GM18520 (cell line): ENCODE data around the gene PIGQ.

Experiments used
- ATAC-seq: cut with Tn5 transposase; IDR thresholded peaks from one replicate; pipeline ENCODE4 v1.9.1; 2021; ENCODE audit not compliant: unreplicated experiment

PIGQ gene

DNA sequence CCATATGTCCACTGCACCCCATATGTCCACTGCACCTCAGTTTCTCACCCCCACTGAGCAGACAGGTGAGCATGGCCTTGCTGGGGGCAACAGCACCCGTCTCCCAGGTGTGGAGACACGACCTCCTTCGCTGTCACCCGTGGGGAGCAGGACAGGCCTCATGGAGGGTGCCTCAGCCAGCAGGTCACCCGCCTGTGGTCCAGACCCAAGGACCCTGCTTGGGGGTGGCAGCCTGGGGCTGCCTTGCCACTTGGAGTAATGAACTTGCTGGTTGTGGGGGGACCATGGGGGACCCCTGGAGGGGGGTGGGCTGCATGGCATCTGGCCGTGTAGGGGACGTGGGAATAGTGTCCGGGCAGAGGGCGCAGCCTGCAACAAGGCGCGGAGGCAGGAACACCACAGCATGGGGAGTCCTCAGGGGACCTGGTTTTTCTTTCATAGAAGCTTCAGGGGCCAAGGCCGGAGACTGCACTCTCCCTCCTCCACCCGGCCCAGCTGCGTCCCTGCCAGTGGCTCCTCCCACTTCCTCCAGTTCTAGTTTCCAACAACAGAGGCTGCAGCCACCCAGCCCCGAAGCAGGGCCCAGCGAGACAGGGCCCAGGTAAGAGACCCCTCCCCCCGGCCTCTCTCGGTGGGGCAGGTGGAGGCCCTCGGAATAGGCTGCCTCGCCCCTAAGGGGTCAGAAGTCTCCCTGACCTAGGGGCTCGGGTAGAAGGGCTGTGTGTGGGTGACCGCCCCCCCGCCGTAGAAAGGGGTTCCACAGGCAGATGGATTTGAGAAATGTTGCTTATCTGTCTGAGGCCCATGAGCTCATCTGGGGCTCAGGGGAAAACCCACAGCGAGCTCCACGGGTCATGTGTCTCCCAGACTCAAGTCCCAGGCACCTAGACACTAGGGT lies 3.0 kb upstream of the PIGQ start, which contains the start of gene NHLRC4:
TSS of gene NHLRC4 (plus strand) at position 531 of the 898 bp plus-strand sequence. CDS start 1,043 bp downstream, outside the sequence.
- ATAC-seq = no peak

- ATAC-seq = no peak
Observed at GRCh38 chr16:567373-568256, 2.2 kb upstream of the PIGQ start.

DNA sequence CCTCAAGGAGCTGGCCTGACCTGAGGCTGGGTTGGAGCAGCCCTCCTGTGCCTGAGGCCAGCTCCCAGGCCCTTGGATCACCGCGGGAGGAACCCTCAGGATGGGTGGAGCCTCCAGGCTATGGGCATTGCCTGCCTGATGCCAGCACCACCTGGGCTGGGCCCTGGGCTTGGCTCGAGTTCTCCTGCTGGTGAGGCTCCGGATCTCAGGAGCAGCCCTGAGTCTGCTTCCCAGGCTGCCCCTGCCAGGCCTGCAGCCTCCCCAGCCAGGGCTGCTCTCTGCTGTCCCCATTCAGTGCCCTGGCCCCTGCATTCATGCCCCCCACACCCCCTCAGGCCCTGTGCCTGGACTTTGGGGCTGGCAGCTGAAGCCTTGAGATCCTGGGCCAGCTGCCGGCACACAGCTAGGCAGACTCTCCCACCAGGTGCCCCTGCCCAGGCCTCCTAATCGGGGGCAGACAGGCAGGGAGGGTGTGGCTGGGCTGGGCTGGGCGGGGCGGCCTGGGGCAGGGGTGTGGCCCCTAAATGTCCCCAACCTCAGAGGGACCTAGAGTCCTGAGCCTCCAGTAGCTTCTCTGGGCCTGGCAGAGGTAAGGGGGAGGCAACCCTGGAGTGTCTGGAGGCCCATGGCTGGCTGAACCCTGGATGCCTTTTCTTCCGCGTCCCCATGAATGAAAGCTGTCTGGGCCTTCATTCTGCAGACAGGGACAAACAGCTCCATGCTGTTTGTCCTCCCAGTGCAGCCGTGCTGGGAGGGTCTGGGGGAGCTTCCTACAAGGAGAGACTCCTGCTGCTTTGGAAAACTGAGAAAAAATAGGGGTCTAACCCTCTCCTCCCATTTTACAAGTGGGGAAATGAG lies 1.1 kb upstream of the PIGQ start:
- no peak for ATAC-seq

GRCh38 chr16:572865-573650 lies 3.3 kb downstream of the PIGQ start:
- ATAC-seq = no peak

- ATAC-seq = no peak
Observed at GRCh38 chr16:574021-574760, 4.4 kb downstream of the PIGQ start.

DNA sequence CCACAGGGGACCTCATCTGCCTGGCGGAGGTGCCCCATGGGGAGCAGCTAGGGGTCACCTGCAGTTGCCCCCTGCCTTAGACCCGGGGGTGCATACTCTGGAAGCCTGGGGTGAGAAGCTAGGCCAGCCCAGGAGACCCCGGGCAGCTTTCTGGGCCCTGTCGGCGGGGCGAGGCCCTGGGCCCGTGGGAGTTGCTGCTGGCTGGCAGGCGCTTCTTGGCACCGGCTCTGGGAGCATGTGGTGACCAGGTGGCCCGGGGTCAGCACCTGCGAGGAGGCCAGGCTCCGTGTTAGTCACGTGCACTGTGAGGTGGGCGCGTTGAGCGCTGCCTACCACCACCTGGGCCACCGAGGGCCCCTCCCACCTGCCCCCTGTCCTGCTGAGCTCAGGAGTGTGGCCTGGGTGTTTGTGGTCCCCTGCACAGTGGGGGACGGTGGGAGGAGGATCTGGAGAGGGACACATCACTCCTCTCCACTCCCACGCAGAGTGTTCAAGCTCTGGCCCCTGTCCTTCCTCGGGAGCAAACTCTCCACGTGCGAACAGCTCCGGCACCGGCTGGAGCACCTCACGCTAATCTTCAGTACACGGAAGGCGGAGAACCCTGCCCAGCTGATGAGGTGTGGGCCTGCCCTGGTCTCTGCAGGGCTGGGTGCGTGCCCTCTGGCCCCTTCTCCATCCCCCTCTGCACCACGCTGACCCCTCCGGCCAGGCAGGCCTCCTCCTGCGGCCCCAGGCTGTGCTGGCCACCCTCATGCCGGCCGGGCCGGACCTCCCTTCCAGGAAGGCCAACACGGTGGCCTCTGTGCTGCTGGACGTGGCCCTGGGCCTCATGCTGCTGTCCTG lies 5.8 kb downstream of the PIGQ start:
- no peak for ATAC-seq

GRCh38 chr16:576197-576822 lies 6.5 kb downstream of the PIGQ start:
- ATAC-seq = no peak

DNA sequence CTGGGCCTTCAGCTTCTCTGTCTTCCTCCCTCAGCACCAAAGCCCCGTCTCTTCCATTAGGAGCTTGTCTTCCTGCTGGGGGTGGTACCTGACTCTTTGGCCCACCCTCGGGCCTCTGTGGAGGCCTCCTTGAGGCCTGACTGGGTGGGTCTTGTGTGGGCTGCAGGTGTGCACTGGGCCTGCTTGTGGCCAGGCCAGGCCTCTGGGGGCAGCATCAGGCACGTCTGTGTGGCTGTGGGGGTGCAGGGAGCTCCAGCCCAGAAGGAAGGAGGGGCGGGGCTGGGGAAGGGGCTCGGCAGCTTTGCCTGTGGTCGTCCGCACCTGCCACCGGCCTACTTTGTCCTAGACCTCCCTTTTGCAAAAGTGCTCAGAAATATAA lies 7.0 kb downstream of the PIGQ start:
- ATAC-seq = no peak

DNA sequence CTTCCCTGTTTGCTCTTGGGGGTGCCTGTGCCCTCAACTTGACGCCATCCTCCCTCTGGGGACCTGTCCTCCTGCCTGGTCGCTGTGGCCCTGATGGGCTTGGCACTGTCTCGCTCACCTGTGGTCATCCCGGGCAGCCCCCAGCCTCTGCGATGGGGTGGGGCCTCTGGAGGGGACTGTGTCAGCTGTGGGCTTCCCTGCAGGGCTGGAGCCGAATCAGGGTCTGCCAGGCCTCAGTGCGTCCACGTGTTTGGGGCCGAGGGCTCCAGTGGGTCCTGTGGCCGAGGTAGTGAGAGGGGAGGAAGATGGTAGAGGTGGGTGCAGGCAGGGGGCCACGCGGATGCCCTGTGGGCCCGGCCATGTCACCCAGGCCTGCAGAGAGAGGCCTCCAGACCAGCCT lies 8.0 kb downstream of the PIGQ start:
- ATAC-seq = no peak

DNA sequence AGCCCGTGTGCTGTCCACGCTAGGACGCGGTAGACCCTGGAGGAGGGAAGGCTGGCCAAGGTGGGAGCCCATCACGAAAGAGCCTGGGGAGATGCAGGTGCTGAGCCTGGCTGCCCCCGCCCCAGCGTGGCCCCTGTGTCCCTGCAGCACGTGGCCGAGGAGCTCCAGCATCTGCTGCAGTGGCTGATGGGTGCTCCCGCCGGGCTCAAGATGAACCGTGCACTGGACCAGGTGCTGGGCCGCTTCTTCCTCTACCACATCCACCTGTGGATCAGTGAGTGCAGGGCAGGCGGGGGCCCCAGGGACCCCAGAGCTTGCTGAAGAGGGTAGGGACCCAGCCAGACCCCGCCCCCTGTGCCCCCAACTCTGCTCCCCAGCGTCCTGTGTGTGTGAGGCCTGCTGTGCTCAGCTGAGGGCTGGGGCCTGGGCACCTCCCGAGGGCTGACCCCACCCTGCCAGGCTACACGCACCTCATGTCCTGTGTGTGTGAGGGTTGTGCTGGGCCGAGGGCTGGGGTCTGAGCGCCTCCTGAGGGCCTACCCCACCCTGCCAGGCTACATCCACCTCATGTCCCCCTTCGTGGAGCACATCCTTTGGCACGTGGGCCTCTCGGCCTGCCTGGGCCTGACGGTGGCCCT lies 8.6 kb downstream of the PIGQ start:
- no peak for ATAC-seq

DNA sequence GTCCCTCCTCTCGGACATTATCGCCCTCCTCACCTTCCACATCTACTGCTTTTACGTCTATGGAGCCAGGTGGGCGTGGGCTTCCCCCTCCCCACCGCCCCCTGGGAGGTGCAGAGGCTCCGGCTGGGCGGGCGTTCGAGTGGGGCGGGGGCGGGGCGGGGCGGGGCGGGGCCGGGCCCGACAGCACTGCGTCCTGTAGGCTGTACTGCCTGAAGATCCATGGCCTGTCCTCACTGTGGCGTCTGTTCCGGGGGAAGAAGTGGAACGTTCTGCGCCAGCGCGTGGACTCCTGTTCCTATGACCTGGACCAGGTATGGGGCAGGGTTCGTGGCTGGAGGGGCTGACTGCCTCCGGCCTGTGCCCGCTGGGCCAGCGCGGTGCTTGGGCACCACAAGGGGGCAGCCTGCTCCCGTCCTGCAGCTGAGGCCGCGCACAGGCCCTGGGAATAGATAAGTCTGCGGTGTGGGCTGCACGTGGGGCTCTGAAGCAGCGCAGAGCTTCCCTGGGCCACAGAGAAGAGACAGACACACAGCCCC lies 9.2 kb downstream of the PIGQ start:
- ATAC-seq = no peak

- no peak for ATAC-seq
Observed at GRCh38 chr16:580141-580945, 10.6 kb downstream of the PIGQ start.

DNA sequence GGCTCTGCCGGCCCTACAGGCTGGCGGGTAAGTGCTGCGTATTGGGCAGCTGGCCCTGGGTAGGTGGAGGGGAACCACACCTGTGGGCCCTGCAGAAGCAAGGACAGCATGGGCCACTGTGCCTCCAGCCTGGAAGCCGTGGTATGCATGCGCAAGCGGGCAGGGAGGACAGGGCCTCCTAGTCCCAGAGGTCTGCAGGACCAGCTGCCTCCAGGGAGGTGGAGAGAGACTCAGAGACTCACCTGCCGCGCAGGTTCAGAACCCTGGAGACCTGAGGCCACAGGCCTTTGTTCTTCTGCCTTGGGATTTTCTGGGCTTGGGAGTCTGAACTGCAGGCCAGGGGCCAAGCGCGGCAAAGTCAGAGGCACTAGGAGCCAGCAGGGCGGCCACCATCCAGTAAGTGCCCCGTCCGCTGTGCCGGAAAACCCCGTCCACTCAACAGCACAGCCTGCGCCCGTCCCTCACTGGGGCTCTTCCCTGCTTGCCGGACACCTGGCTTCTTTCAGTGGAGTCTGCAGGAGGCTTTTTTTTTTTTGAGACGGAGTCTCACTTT lies 11.3 kb downstream of the PIGQ start:
- no peak for ATAC-seq

GRCh38 chr16:582218-582613 lies 12.4 kb downstream of the PIGQ start:
- ATAC-seq = no peak

- no peak for ATAC-seq
Observed at GRCh38 chr16:582614-583331, 13.0 kb downstream of the PIGQ start.

- no peak for ATAC-seq
Observed at GRCh38 chr16:583470-583814, 13.7 kb downstream of the PIGQ start.
